ENCODE measurements around the gene PIKFYVE.

DNA sequence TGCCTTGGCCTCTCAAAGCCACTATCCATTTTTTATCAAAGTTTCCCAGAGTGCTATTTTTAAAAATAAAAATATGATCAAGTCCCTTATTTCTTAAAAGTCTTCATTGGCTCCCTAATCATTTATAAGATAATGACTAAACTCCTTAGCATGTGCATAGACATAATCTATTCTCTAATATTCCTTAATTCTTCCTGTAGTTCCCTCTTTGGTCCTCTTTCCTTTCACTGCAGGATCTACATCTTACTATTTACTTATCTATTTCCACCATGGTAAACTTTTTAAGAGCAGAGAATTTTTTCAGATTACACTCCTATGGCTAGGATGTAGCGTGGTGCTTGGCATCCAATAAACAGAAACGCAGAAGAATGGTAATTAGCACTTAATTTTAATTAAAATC, 30.2 kb upstream of the PIKFYVE start:
- TF ChIP-seq, protein P1, sequence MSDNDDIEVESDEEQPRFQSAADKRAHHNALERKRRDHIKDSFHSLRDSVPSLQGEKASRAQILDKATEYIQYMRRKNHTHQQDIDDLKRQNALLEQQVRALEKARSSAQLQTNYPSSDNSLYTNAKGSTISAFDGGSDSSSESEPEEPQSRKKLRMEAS (IDR thresholded peaks at IDR 0.05; ENCODE audit: low read depth, low read length) = no peak
- TF ChIP-seq, protein P2, sequence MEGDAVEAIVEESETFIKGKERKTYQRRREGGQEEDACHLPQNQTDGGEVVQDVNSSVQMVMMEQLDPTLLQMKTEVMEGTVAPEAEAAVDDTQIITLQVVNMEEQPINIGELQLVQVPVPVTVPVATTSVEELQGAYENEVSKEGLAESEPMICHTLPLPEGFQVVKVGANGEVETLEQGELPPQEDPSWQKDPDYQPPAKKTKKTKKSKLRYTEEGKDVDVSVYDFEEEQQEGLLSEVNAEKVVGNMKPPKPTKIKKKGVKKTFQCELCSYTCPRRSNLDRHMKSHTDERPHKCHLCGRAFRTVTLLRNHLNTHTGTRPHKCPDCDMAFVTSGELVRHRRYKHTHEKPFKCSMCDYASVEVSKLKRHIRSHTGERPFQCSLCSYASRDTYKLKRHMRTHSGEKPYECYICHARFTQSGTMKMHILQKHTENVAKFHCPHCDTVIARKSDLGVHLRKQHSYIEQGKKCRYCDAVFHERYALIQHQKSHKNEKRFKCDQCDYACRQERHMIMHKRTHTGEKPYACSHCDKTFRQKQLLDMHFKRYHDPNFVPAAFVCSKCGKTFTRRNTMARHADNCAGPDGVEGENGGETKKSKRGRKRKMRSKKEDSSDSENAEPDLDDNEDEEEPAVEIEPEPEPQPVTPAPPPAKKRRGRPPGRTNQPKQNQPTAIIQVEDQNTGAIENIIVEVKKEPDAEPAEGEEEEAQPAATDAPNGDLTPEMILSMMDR (IDR thresholded peaks at IDR 0.05; ENCODE audit: low read depth, low read length) = no peak
- no peak for TF ChIP-seq POLR2A (IDR thresholded peaks at IDR 0.05; ENCODE audit: extremely low read depth, insufficient read length)
